Peyer's patch (tissue), 4 donors: ENCODE results near the gene GNAS.

ENCODE experiments used
- POLR2A ChIP-seq, 2 donors: fragments of 450-650 bp; IDR thresholded peaks; one replicate each; pipeline ENCODE4 v1.5.1; 2017; ENCODE audit warnings: antibody characterized with exemption in 2 of 2, mild to moderate bottlenecking in 2 of 2, moderate library complexity in 2 of 2
- TF ChIP-seq, protein P1 (sequence below), 6 experiments: fragments of 450-650 bp in 4 of 6; fragments of 200-600 bp in 2 of 6; sonication (generic) in 1 of 6; IDR thresholded peaks; one replicate each; pipeline ENCODE4 v1.5.1; 2017 to 2019; ENCODE audit warnings: antibody characterized with exemption in 6 of 6, mild to moderate bottlenecking in 3 of 6, moderate library complexity in 1 of 6

DNA sequence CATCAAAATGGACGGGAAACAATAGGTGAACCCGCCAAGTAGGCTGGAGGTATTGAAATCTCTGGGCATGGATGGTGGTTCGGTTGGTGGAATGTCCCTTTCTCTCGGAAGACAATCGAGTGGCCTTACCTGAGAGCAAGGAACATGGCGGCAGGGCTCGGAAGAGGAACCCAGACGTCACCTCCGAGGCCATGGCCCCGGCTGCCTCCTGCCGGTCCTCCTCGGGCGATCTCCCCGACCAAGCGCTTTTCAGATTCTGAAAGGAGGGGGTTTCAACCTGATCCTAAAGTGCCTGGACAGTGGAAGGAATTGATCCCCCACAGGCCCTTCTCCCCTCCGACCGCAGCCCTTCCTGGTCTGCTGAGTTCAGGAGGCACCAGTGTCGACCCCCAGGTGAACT, 49.0 kb upstream of the GNAS start:
- TF ChIP-seq, protein P1, sequence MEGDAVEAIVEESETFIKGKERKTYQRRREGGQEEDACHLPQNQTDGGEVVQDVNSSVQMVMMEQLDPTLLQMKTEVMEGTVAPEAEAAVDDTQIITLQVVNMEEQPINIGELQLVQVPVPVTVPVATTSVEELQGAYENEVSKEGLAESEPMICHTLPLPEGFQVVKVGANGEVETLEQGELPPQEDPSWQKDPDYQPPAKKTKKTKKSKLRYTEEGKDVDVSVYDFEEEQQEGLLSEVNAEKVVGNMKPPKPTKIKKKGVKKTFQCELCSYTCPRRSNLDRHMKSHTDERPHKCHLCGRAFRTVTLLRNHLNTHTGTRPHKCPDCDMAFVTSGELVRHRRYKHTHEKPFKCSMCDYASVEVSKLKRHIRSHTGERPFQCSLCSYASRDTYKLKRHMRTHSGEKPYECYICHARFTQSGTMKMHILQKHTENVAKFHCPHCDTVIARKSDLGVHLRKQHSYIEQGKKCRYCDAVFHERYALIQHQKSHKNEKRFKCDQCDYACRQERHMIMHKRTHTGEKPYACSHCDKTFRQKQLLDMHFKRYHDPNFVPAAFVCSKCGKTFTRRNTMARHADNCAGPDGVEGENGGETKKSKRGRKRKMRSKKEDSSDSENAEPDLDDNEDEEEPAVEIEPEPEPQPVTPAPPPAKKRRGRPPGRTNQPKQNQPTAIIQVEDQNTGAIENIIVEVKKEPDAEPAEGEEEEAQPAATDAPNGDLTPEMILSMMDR (IDR thresholded peaks at IDR 0.05): no peak
- no peak for TF ChIP-seq POLR2A (IDR thresholded peaks at IDR 0.05)
